Articular chondrocyte of knee joint (primary cell): ENCODE results near the gene PPP2R2D. TPM values are rescaled to one million over a fixed set of nuclear protein-coding genes. Genes with fewer than 3 reads are reported as not detected.

Experiments
- total RNA-seq: library from RNA; depleted of rRNA; stranded (reverse); fragments of >200 nt; gene quantifications from 2 replicates; pipeline ENCODE4 v1.2.3, GENCODE V29; 2012

Gene PPP2R2D
- 21.3 and 21.6 TPM in 2 replicates for total RNA-seq

DNA sequence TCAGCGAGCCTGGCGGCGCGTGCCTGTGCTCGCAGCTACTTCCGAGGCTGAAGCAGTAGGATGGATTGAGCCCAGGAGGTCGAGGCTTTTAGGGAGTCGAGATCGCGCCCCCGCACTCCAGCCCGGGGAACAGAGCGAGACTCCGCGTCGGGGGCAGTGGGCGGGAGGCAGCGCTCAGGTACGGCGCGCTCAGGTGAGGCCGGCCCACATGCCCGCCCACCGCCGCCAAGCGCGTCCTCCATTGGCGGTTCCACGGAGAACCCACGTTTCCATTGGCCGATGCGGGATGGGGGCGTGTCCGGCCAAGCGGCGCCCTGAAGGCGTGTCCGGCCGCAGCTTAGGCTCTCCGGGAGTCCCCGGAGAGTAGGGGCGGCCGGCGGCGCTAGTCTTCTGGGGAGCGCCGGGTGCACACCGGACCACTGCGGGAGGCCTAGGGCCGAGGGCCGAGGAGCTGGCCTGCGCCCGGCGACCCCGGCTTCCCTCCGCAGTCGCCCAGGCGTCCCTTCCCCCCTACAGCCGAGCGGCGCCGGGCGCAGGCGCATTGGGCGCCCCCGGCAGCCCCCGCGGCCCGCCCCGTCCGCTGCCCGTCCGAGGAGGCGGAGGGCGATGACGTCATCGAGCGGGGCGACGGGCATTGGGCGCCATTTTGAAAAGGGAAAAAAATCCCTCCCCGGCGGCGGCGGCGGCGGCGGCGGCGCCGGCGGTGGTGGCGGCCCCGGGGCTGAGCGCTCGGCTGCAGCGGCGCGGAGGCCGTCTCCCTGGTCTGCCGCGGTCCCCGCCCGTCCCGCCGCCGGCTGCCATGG, at the start of gene PPP2R2D:
Gene PPP2R2D, plus strand, starts transcription at position 659 of the 803 bp plus-strand sequence. Its CDS starts 141 bp downstream, at position 800.

DNA sequence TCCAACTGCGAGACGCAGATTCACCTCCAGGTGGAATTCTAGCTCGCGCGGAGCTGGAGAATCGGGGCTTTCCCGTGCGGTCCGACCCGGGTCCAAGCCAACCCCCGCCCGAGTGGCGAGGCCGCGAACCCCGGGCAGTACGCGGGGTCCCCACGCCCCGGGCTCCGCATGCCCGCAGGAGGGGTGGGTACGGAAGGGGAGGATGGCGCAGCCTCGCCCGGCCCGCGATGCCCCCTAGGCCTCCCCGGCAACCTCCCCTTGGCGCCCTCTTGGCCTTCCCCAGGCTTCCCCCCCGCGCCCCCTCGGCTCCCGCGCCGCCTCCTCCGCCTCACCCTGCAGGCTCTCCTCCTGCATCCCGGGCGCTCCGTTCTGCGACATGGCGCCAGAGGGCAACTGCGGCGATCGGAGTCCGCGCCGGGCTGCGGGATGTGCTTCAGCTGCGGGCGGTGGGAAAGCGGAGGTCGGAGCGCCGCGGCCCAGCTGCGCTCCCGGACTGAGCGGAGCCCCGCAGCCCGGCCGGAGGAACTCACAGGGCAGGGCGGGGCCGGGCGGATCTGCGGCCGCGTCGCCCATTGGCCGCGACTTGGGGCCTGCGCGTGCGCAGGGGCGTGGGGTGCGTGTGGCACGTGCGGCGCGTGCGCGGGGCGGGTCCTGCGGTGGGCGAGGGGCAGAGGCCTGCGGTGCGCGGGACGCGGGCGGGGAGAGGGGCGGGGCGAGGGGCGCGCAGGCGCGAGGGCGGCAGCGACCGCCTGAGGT, 80.8 kb downstream of the PPP2R2D start, which contains the start of gene BNIP3:
Gene BNIP3, minus strand, starts transcription at position 495 of the 756 bp plus-strand sequence. Its CDS starts 117 bp downstream, at position 378.

Other genes with a start within 250 kb of the PPP2R2D start
- 116 and 174 TPM in 2 replicates for gene BNIP3, start 80.9 kb downstream of the PPP2R2D start, total RNA-seq
- 0.52 and 0.54 TPM in 2 replicates for gene JAKMIP3, start 164.9 kb downstream of the PPP2R2D start, total RNA-seq